ENCODE results near the gene NEDD9.

The NEDD9 gene

GRCh38 chr6:11142296-11143027 is 90.0 kb downstream of the NEDD9 start:
- DNase-seq (ENCODE audit: low spot score), result no peak

GRCh38 chr6:11141295-11141694 is 91.2 kb downstream of the NEDD9 start:
- DNase-seq (ENCODE audit: low spot score), result no peak

GRCh38 chr6:11140056-11140455 is 92.4 kb downstream of the NEDD9 start:
- DNase-seq (ENCODE audit: low spot score), result no peak

GRCh38 chr6:11139051-11139960 is 93.2 kb downstream of the NEDD9 start:
- no peak for DNase-seq (ENCODE audit: low spot score)

DNA sequence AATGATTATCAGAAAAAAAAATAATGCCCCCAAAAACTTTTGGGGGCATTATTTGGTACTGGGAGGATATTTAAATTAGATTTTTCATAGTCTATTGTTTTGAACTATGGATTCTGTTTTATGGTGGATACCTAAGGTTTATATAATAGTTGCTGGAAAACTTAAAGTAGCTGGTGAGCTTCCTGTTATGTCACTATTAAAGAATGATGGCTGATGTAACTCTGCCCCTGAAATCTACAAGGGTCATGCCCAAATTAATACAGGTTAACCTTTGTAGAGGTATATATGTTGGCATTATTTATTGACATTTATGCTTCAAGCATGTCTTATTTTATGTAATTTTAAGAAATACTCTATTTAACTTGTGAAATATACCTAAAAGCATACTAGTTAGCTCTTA is 95.7 kb downstream of the NEDD9 start:
- no peak for DNase-seq (ENCODE audit: low spot score)

Measured in iPS-NIHi11 (cell line).